Transverse colon (tissue), 4 donors: ENCODE results near the gene FGD4.

Experiments
- EP300 ChIP-seq: sonication (generic); formaldehyde crosslinking; IDR thresholded peaks from one replicate; pipeline ENCODE4 v1.6.1; 2017; ENCODE audit warnings: antibody characterized with exemption, low read depth
- POLR2A ChIP-seq: fragments of 450-650 bp; IDR thresholded peaks from one replicate; pipeline ENCODE4 v1.6.1; 2016; ENCODE audit warnings: antibody characterized with exemption, mild to moderate bottlenecking, moderate library complexity
- POLR2AphosphoS5 ChIP-seq, 3 donors: sonication (generic); formaldehyde crosslinking; IDR thresholded peaks; one replicate each; pipeline ENCODE4 v1.6.1; 2016; ENCODE audit warnings: antibody characterized with exemption in 3 of 3
- TF ChIP-seq, protein P1 (sequence below), 5 experiments: fragments of 200-600 bp in 3 of 5; fragments of 450-650 bp in 2 of 5; sonication (generic) in 3 of 5; IDR thresholded peaks; 1 replicate in 2 of 5; 2 replicates in 3 of 5; pipeline ENCODE4 v1.5.1; 2016 to 2017; ENCODE audit warnings: antibody characterized with exemption in 5 of 5, inconsistent platforms in 3 of 5, mild to moderate bottlenecking in 2 of 5, moderate library complexity in 1 of 5

GRCh38 chr12:32450363-32450762 lies 51.0 kb downstream of the FGD4 start:
- TF ChIP-seq, protein P1, sequence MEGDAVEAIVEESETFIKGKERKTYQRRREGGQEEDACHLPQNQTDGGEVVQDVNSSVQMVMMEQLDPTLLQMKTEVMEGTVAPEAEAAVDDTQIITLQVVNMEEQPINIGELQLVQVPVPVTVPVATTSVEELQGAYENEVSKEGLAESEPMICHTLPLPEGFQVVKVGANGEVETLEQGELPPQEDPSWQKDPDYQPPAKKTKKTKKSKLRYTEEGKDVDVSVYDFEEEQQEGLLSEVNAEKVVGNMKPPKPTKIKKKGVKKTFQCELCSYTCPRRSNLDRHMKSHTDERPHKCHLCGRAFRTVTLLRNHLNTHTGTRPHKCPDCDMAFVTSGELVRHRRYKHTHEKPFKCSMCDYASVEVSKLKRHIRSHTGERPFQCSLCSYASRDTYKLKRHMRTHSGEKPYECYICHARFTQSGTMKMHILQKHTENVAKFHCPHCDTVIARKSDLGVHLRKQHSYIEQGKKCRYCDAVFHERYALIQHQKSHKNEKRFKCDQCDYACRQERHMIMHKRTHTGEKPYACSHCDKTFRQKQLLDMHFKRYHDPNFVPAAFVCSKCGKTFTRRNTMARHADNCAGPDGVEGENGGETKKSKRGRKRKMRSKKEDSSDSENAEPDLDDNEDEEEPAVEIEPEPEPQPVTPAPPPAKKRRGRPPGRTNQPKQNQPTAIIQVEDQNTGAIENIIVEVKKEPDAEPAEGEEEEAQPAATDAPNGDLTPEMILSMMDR (IDR thresholded peaks at IDR 0.05) = no peak
- TF ChIP-seq EP300 (no peak), POLR2A (no peak), POLR2AphosphoS5 (IDR thresholded peaks at IDR 0.05) (no peak)
